K562 (cell line): Measurements from ENCODE around the gene IGFBP7. TPM values are rescaled to one million over a fixed set of nuclear protein-coding genes. Genes with fewer than 3 reads are reported as not detected.

ENCODE experiments used
- ATAC-seq: fragments of 200-7000 bp; cut with Tn5 transposase; 3 replicates; pipeline ENCODE4 v1.9.1; 2020; ENCODE audit warnings: moderate library complexity
- BruUV-seq: library from RNA; stranded (reverse); fragments of 400-500 nt; replicated peaks from 2 replicates; lab custom pipeline; 2021; lab: Mats Ljungman, UMichigan
- CTCF ChIA-PET: fragments of 300-600 bp; formaldehyde crosslinking; extraction: SDS; loops from one replicate; lab custom pipeline; 2021; ENCODE audit warnings: low intra/inter-chr PET ratio; lab: Yijun Ruan, JAX
- POLR2A ChIA-PET: fragments of 300-600, 350-650 bp; sonication (Branson Sonifier 250); formaldehyde crosslinking; extraction: SDS; loops from one replicate; lab custom pipeline; 2021; ENCODE audit warnings: antibody characterized with exemption, inconsistent platforms; lab: Yijun Ruan, JAX
- DNase-seq, 4 experiments: peaks; one replicate each; pipeline versions ENCODE4 v3.0.0 to v3.0.0-alpha.2; 2011 to 2018; ENCODE audit warnings: low spot score in 3 of 4, mixed read lengths in 3 of 4; ENCODE audit errors: extremely low read depth in 1 of 4
- FAIRE-seq: peaks from 2 replicates; lab custom pipeline; 2011; peaks lifted over from hg19 to GRCh38; lab: Jason Lieb, UNC
- H2AFZ ChIP-seq: 2 replicates; pipeline ENCODE4 v1.6.0; 2011; ENCODE audit warnings: low read depth, low read length, control low read depth, inconsistent platforms
- H3K27ac ChIP-seq: fragments of 200-600 bp; 3 replicates; pipeline ENCODE4 v1.8.0; 2011; ENCODE audit warnings: low read depth, mild to moderate bottlenecking, control low read depth, inconsistent platforms, low read length, moderate library complexity, mixed read lengths; ENCODE audit errors: extremely low read depth
- H3K27me3 ChIP-seq, 2 experiments: fragments of 300-600 bp in 1 of 2; 2 replicates in 1 of 2; 3 replicates in 1 of 2; pipeline versions ENCODE4 v1.6.0 to v1.8.0; 2011; ENCODE audit warnings: inconsistent platforms in 2 of 2, low read length in 2 of 2, mild to moderate bottlenecking in 1 of 2, mixed read lengths in 1 of 2, moderate library complexity in 1 of 2; ENCODE audit not compliant: control insufficient read depth in 2 of 2, insufficient read depth in 2 of 2
- H3K36me3 ChIP-seq: fragments of 300-600 bp; 3 replicates; pipeline ENCODE4 v1.8.0; 2011; ENCODE audit warnings: mild to moderate bottlenecking, low read length, inconsistent platforms; ENCODE audit not compliant: control insufficient read depth, insufficient read depth
- H3K4me1 ChIP-seq, 2 experiments: fragments of 200-600 bp in 1 of 2; replicated peaks in 1 of 2; 2 replicates in 1 of 2; 3 replicates in 1 of 2; pipeline versions ENCODE4 v1.5.1 to v1.8.0; 2011; ENCODE audit warnings: inconsistent platforms in 2 of 2, low read length in 2 of 2, mild to moderate bottlenecking in 1 of 2, mixed read lengths in 1 of 2, moderate library complexity in 1 of 2; ENCODE audit not compliant: control insufficient read depth in 2 of 2, insufficient read depth in 2 of 2
- H3K4me2 ChIP-seq: 2 replicates; pipeline ENCODE4 v1.6.1; 2011; ENCODE audit warnings: low read length, control low read depth, inconsistent platforms, mixed read lengths; ENCODE audit not compliant: insufficient read depth
- H3K4me3 ChIP-seq: fragments of 200-600 bp; sonication (generic), shearing (Covaris generic); 2 replicates; pipeline ENCODE4 v1.5.1; 2016; ENCODE audit warnings: control low read depth, inconsistent platforms
- H3K79me2 ChIP-seq: fragments of 200-600 bp; 3 replicates; pipeline ENCODE4 v1.8.0; 2011; ENCODE audit warnings: low read length, inconsistent platforms; ENCODE audit not compliant: control insufficient read depth, insufficient read depth
- H3K9ac ChIP-seq, 2 experiments: 2 replicates each; pipeline versions ENCODE4 v1.6.0 to v1.6.1; 2011; ENCODE audit warnings: low read depth in 2 of 2, low read length in 2 of 2, control low read depth in 1 of 2, inconsistent platforms in 1 of 2, mild to moderate bottlenecking in 1 of 2, mixed read lengths in 1 of 2; ENCODE audit not compliant: insufficient read depth in 1 of 2
- H3K9me1 ChIP-seq: one replicate; pipeline ENCODE4 v1.6.0; 2011; ENCODE audit warnings: inconsistent platforms, mild to moderate bottlenecking, low read length, moderate library complexity; ENCODE audit not compliant: control insufficient read depth, insufficient read depth
- H3K9me3 ChIP-seq: replicated peaks from 2 replicates; pipeline ENCODE4 v1.5.1; 2011; ENCODE audit warnings: low read depth, low read length, inconsistent platforms; ENCODE audit not compliant: control insufficient read depth, insufficient read depth
- H4K20me1 ChIP-seq: replicated peaks from 2 replicates; pipeline ENCODE4 v1.6.1; 2011; ENCODE audit warnings: low read length, inconsistent platforms, mixed read lengths; ENCODE audit not compliant: control insufficient read depth, insufficient read depth
- DMBX1 ChIP-seq: fragments of 250-450 bp; sonication (Bioruptor Pico); IDR thresholded peaks from 2 replicates; pipeline ENCODE4 v1.8.0; 2022; ENCODE audit warnings: inconsistent platforms, mild to moderate bottlenecking, moderate library complexity, borderline replicate concordance
- ETS2 ChIP-seq: IDR thresholded peaks from 2 replicates; pipeline ENCODE4 v1.6.1; 2016; ENCODE audit warnings: borderline replicate concordance, missing genetic modification characterization, mild to moderate bottlenecking, moderate library complexity, missing compliant biosample characterization; ENCODE audit not compliant: poor library complexity, severe bottlenecking
- FUS ChIP-seq: fragments of 200-400 bp; formaldehyde crosslinking; optimal IDR thresholded peaks from 2 replicates; pipeline ENCODE3; 2017; ENCODE audit warnings: low read depth, low read length
- GABPB1 ChIP-seq: sonication (generic); formaldehyde crosslinking; IDR thresholded peaks from 2 replicates; pipeline ENCODE4 v1.8.0; 2022; ENCODE audit warnings: mild to moderate bottlenecking, missing genetic modification reagents
- GABPB2 ChIP-seq: fragments of 250-450 bp; sonication (Bioruptor Pico); conservative IDR thresholded peaks from 2 replicates; pipeline ENCODE4 v1.5.1; 2021; ENCODE audit warnings: mild to moderate bottlenecking
- HLTF ChIP-seq: fragments of 450-650 bp; IDR thresholded peaks from 2 replicates; pipeline ENCODE4 v1.6.1; 2016
- JUNB ChIP-seq: fragments of 450-650 bp; formaldehyde crosslinking; conservative IDR thresholded peaks from 2 replicates; pipeline ENCODE4 v1.4.0; 2020; ENCODE audit warnings: mild to moderate bottlenecking
- NFATC3 ChIP-seq: fragments of 450-650 bp; IDR thresholded peaks from 2 replicates; pipeline ENCODE4 v1.6.1; 2017; ENCODE audit warnings: mild to moderate bottlenecking
- NR2C1 ChIP-seq, 2 experiments: fragments of 450-650 bp; IDR thresholded peaks; 2 replicates each; pipeline ENCODE4 v1.6.1; 2017; ENCODE audit warnings: mild to moderate bottlenecking in 2 of 2, antibody characterized with exemption in 1 of 2, inconsistent platforms in 1 of 2, missing compliant biosample characterization in 1 of 2, missing genetic modification characterization in 1 of 2
- RB1 ChIP-seq: fragments of 450-650 bp; IDR thresholded peaks from 2 replicates; pipeline ENCODE4 v1.6.1; 2017; ENCODE audit warnings: low read depth, mild to moderate bottlenecking
- RBM14 ChIP-seq: fragments of 200-400 bp; formaldehyde crosslinking; IDR thresholded peaks from 2 replicates; pipeline ENCODE4 v1.6.1; 2018; ENCODE audit warnings: low read depth, mild to moderate bottlenecking, low read length, moderate library complexity, borderline replicate concordance; ENCODE audit not compliant: insufficient read depth
- SPI1 ChIP-seq: IDR thresholded peaks from 2 replicates; pipeline ENCODE4 v1.6.1; 2011; ENCODE audit warnings: low read depth, low read length, control low read depth, borderline replicate concordance
- SRSF3 ChIP-seq: fragments of 200-400 bp; formaldehyde crosslinking; IDR thresholded peaks from 2 replicates; pipeline ENCODE4 v1.6.1; 2016; ENCODE audit warnings: mild to moderate bottlenecking, low read length, moderate library complexity; ENCODE audit not compliant: insufficient read depth
- SUPT5H ChIP-seq: fragments of 450-650 bp; IDR thresholded peaks from 2 replicates; pipeline ENCODE4 v1.6.1; 2016
- TBP ChIP-seq: optimal IDR thresholded peaks from 2 replicates; pipeline ENCODE3; 2011; ENCODE audit warnings: low read depth, low read length, improper control_type of control experiment
- TFAP4 ChIP-seq: sonication (generic); formaldehyde crosslinking; IDR thresholded peaks from 2 replicates; pipeline ENCODE4 v1.8.0; 2022; ENCODE audit warnings: missing genetic modification reagents, mild to moderate bottlenecking, moderate library complexity, borderline replicate concordance
- TSC22D4 ChIP-seq: fragments of 450-650 bp; IDR thresholded peaks from 2 replicates; pipeline ENCODE4 v1.6.1; 2016; ENCODE audit warnings: missing genetic modification characterization, missing biosample characterization, control low read depth
- ZFP30 ChIP-seq: fragments of 250-450 bp; sonication (Bioruptor Pico); IDR thresholded peaks from 2 replicates; pipeline ENCODE4 v1.8.0; 2022; ENCODE audit warnings: moderate library complexity, mild to moderate bottlenecking, inconsistent platforms, borderline replicate concordance
- ZSCAN32 ChIP-seq: fragments of 450-650 bp; formaldehyde crosslinking; IDR thresholded peaks from 2 replicates; pipeline ENCODE4 v1.4.0; 2020; ENCODE audit warnings: mild to moderate bottlenecking, moderate library complexity
- in situ Hi-C: fragments of 300-500 bp; cut with MboI; formaldehyde crosslinking; loops from 4 replicates; pipeline ENCODE4 v1.15.0; 2018; ENCODE audit warnings: inconsistent platforms, mixed read lengths
- intact Hi-C: fragments of 100-400 bp; cut with micrococcal nuclease; formaldehyde crosslinking; loops from 2 replicates; pipeline ENCODE4 v1.14.2; 2022
- polyA plus RNA-seq, 8 experiments: library from polyadenylated mRNA; depleted of rRNA in 4 of 8; stranded (reverse) in 5 of 8; unstranded in 3 of 8; fragments of >200 nt; fragmentation: Nextera tagmentation in 2 of 8; fragmentation: Illumina TruSeq in 1 of 8; extraction: Ambion mirVana in 2 of 8; extraction: Trizol in 1 of 8; gene quantifications; 2 replicates each; pipeline versions ENCODE4 v1.2.1 to v1.2.3, GENCODE V29; 2011 to 2014; ENCODE audit warnings: inconsistent platforms in 1 of 8, missing spikeins in 1 of 8
- total RNA-seq, 7 experiments: library from RNA; depleted of rRNA in 6 of 7; stranded (reverse); fragments of >200 nt in 6 of 7; fragmentation: Illumina TruSeq in 2 of 7; extraction: Trizol in 2 of 7; gene quantifications; 2 replicates each; pipeline versions ENCODE4 v1.2.1 to v1.2.3, GENCODE V29; 2011 to 2021; ENCODE audit warnings: low replicate concordance in 1 of 7

IGFBP7 gene
- total and polyA plus RNA-seq, 9 of the 15 experiments (the other 6 are each of a cell fraction or from before 2014, with no cell fraction given), result 0.27 to 0.49 (median 0.29) TPM; not detected in 6

- H3K4me3 ChIP-seq, result no peak overlapping the region
- no TSS peak for BruUV-seq
- TF ChIP-seq FUS, result no peak
- TF ChIP-seq RB1, result no peak
- no peak for TF ChIP-seq GABPB2 (CRISPR knock-in tag)
- TF ChIP-seq NR2C1 (IDR thresholded peaks at IDR 0.05), result no peak
- no peak for TF ChIP-seq NR2C1 (tag; IDR thresholded peaks at IDR 0.05)
- no peak for TF ChIP-seq NFATC3
- no peak for TF ChIP-seq GABPB1 (CRISPR knock-in tag)
- TF ChIP-seq SUPT5H, result no peak
- TF ChIP-seq TFAP4 (CRISPR knock-in tag), result no peak
- no peak for TF ChIP-seq JUNB (CRISPR knock-in tag)
- TF ChIP-seq ZSCAN32 (CRISPR knock-in tag), result no peak
- TF ChIP-seq RBM14, result no peak
- no peak for TF ChIP-seq HLTF
- no peak for TF ChIP-seq SRSF3
- TF ChIP-seq ETS2 (tag), result no peak
- TF ChIP-seq TSC22D4, result no peak
- TF ChIP-seq TBP, result no peak
- no peak for TF ChIP-seq SPI1
- TF ChIP-seq ZFP30, result no peak
- no peak for TF ChIP-seq DMBX1 (CRISPR knock-in tag)
- no peaks in the 10 kb centered on the region for H3K36me3 ChIP-seq
- CTCF ChIA-PET, result no interaction called here
- in situ Hi-C loops, result no loop called here
- H3K9me3 ChIP-seq, result no peaks in the 10 kb centered on the region
- no peak overlapping the region for H3K27ac ChIP-seq
- no peak for DNase-seq
- no peak for ATAC-seq
- H2AFZ ChIP-seq, result no peak overlapping the region
- no peaks in the 10 kb centered on the region for H3K9me1 ChIP-seq
- H3K27me3 ChIP-seq, result no peaks in the 10 kb centered on the region
- FAIRE-seq, result no peak
- no peaks in the 10 kb centered on the region for H3K79me2 ChIP-seq
- H4K20me1 ChIP-seq, result no peaks in the 10 kb centered on the region
- no peaks in the 10 kb centered on the region for H3K4me1 ChIP-seq
- POLR2A ChIA-PET, result no interaction called here
- intact Hi-C loops, result no loop called here
- H3K9ac ChIP-seq, result no peak overlapping the region
- H3K4me2 ChIP-seq, result no peak overlapping the region
Measured at GRCh38 chr4:57125996-57126395, 15.8 kb upstream of the IGFBP7 start.
